HG03139 (cell line): ENCODE measurements around the gene NPDC1.

Source experiments
- ATAC-seq: cut with Tn5 transposase; IDR thresholded peaks from one replicate; pipeline ENCODE4 v1.9.1; 2021; ENCODE audit not compliant: unreplicated experiment

The NPDC1 gene

DNA sequence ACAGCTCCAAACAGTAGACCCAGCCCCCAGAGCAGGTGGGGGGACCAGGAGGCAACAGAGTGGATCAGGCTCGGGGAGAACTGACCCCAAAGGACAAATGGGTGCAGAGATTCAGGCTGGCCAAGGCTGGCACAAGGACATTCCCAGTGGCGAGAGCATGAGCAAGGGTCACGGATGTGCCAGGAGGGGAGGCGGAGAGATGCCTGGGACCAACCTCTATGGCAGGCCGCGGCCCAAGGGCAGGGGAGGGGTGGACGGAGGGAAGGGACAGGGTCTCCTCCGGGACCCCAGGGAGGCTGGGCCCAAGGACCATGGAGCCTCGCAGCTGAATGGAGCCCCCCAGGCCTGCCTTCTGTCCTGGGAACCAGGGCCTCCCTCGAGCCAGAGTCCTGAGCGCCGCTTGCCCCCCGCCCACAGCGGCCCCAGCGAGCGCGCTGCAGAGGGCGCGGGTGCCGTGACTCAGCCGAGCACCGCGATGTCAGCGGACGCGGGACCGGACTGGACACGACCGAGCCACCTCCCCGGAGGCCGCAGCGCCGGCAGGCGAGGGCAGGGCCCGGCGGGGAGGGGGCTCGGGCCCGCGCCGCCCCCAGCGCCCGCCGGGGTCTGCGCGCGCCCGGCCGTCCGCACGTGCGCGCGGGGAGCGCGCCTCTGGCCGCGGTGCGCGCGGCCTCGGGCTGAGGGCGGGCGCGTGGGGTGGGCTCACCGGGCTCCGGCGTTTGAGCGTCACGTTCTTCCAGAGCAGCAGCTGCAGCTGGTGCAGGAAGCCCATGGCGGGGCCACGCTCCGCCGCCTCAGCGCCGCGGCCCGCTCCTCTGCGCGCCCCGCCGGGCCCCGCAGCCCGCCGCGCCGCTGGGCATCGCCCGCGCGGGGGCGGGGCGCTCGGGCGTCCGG is 18.4 kb downstream of the NPDC1 start, which contains the start of gene ABCA2:
Gene ABCA2 (minus strand): TSS at position 869 of the 894 bp plus-strand sequence. CDS start 97 bp downstream, at position 772.
- no peak for ATAC-seq

DNA sequence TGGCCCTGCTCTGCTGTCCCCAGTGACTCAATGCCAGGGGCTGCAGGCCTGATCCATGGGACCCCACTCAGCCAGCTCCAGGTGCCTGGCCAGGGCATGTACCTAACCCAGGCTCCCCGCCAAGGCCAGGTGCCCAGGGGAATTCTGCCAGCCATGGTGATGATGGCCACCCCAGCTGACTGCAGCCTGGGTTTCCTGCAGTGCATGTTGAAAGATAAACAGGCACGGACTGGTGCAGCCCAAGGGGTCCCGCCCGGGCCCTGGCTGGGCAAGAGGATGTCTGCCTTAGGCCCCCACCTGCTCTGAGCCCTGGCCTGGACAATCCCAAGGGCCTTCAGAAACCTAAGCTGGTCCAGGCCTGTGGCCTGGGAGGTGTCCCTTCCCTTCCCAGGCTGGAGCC is 19.1 kb downstream of the NPDC1 start:
- ATAC-seq, result no peak

DNA sequence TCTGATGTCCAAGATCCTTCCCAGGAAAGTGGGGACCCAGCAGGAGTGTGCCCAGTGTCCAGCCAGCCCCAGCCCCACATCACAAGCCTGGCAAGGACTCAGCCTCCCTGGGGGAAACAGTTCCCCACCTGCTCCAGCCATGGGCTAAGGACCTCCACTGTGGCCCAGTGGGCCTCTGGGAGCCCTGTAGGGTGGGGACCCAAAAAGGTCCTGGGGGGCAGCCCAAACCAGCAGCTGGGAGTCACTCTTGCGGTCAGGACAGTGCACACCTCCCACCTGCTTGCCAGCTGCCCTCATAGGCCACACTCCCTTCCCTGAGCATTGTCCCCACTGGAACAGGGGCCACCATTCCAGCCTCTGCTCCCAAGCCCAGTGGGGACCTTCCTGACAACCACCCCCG is 19.6 kb downstream of the NPDC1 start:
- ATAC-seq, result no peak

DNA sequence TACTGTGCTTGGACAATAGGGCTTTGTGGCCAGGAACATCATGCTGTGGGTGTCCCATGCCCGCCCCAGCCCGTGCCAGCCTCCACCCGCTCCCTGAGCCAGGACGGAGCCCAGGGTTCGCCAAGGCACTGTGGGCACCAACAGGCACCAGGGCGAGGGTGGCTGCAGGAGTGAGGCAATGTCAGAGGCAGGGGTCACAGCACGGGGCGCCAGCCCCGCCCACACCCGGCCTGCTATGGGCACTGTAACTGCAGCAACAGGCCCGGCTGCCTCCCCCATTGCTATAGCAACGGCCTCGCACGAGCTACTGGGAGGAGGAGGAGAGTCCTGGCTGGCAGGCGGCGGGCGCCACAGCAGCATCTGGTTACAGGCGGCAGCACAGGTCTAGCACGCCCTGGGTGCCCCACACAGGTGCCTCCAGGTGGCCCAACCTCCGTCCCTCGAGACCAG is 20.4 kb downstream of the NPDC1 start:
- no peak for ATAC-seq

DNA sequence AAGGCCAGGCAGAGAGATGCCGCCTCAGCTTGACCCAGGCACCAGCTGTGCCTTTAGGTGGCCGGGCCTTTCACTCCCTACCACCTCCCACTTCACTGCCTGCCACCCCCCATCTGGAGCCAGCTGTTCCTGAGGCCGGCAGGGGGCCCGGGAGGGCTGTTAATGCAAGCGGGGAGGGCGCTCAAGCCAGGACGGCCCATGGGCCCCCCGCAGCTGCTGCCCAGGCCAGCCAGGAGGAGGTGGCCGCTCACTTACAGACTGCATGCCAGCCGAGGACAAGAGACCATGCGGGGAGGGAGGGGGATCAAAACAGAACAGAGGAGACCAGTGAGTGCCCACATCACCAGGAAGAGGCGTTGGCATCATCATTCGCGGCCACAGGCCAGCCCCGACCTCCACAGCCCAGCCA is 22.4 kb downstream of the NPDC1 start:
- no peak for ATAC-seq

DNA sequence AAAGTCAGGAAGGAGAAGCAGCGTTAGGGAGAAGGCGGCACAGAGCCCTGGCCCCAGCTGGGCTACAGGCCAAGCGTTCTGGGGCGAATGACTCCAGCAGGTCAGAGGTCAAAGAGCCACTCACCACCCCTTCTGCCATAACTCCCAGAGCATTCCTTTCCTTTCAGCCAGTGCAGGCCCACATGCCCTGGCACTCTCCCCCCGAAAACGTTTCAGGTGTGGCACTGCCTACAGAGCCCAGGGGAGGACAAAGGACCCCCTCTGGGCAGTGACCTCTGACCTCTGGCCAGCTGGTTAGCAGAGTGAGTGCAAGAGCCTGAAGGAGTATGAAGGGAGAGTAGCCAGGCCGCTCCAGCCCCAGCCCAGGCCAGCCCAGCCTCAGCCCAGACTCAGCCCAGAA is 22.8 kb downstream of the NPDC1 start:
- no peak for ATAC-seq

DNA sequence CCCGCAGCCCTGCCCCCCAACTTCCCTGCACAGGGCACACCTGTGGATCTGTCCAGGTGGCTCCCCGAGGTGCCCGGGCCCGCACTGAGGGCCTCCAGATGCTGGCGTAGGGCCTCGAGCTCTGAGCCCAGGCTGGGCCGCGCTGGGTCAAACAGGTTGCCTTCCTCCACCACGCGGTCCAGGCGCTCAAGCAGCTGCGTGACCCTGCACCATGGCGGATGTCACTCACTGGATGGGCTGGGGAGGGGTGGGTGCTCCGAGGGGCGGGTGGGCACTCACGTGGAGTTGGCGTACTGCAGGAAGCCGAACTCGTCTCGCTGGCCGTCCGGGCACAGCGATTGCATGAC is 23.3 kb downstream of the NPDC1 start:
- no peak for ATAC-seq

DNA sequence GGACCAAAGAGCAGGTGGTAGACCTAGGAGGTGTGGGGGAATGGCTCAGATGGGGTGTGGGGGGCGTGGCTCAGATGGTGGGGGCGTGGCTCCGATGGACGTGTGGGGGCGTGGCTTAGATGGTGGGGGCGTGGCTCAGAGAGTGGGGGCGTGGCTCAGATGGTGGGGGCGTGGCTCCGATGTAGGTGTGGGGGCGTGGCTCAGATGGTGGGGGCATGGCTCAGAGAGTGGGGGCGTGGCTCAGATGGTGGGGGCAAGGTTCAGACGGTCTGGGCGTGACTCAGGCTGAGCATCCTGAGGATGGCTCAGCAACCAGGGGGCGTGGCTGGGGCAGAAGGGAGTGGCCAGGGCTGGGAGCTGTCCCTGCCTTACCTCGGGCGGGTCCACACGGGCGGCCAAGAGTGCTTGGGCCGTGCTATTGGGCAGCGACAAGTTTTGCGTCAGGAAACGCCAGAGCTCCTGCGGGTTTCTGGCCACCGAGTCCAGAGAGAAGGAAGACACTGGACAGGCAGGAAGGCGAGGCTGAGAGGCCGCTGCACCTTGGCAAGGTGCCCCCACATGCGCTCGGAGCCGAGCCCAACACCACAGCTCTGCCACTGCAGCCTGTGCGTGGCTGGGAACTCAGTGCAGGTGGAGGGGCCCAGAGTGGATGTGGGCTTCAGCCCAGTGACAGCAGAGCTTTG is 23.9 kb downstream of the NPDC1 start:
- no peak for ATAC-seq

DNA sequence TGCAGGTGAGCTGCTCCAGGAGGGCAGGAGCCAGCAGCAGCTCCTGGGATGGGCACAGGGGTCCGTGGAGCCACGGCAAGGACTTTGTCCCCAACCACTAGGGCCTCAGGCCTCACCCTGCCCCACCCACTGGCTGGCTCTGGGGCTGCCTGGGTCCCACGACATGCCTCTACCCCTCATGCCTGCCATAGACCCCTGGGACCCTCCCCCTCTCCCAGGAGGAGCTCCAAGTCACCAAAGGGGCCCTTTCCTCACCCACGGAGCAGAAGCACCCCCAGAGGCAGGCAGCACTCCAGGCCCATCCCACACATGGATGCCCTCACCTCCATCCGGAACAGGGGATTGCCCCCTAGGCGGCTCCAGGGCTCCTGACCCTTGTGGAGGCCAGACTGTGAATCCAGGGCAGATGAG is 24.4 kb downstream of the NPDC1 start:
- ATAC-seq, result no peak

DNA sequence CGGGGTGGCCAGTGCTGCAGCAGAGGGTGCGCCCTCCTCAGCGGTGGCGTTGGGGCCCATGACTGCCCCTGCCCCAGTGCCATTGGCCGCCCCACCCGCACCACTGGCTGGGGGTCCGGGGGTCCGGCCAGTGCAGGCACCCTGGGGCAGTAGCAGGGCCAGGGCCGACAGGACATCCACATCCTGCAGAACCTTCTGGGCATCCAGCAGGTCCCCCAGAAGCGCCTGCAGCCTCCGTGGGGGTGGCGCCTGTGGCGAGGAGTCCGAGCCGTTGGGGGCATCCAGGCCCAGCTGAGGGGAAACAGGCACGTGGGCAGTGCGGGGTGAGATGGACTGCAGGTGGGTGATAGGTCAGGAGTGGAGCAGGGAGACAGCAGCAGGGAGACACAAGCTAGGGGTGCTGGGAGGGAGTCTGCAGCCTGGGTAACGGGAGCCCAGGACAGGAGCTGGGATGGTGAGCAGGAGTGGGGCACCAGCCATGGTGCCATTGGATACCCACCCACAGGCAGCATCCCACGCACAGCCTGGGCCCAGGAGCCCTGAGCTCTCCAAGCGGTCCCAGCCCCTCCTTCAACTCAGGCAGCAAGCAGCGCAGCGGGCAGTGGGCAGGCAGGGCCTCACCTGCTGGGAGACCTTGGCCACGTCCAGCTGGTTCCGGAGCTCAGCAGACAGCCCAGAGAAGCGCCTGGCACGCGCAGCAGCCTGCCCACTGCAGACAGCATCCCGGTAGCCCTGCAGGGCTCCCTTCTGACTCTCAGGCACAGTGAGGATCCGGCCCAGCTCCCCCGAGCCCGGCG is 25.0 kb downstream of the NPDC1 start:
- no peak for ATAC-seq

DNA sequence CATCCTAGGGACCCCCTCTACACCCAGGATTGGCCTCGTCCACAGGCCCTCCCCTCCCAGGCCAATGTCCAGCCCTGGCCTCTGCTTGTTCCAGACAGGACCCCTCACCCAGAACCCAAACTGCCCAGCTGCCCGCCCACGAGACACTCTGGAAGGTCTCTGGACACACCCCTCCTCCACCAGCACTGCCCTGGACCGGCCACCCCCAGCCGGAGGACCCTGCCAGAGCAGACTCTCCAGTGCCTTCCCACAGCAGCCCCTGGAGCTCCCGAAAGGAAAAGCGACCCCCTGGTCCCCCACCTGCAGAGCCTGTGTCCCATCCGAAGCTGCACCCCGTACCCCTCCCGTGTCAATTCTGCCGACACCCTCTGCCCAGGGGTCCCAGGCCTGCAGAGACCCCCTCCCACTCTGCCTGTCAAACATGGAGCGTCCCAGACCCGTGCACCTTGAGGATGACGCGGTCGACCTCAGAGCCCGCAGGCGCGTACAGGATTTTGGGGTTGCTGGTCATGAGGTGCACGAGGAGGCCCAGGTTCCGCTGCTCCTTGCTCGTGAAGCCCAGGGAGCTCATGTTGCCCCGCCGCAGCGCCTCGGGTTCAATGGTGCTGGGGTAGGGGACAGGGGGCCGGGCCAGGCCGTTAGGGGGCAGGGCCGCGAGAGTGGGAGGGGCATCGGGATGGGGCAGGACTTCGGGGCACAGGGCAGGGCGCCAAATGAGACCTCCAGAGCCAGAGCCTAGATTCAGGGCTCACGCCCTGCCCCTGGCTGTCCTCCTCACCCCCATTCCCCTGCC is 25.9 kb downstream of the NPDC1 start:
- ATAC-seq, result no peak

DNA sequence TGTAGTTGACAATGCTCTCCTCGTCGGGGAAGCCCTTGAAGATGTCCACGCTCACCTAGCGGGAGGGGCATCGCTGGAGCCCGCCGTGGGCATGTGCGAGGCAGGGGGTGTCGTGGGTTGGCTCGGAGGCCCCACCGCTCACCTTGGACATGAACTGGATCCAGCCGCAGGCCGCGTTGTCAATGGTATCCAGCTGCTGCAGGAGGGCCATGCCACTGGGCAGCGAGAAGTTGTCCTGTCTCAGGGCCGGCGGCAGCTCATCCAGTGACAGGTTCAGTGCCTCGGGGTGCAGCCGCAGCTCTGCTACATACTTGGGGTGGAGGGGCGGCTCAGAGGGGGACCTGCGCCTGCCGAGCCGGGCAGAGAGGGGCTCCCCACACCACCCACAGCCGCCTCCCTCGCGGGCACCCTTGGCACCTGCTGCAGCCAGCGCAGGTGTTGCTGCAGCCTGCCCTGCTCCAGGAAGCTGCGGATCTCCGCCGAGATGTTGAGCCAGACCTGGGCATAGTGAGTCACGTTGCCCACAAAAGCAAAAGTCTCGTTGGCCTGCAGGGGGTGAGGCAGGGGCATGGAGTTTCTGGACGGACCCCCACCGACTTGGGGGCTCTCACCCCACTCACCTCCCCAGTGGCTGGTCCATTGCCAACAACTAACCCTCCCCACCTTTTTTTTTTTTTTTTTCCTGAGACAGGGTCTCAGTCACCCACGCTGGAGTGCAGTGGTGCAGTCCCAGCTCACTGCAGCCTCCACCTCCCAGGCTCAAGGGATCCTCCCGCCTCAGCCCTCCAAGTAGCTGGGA is 27.0 kb downstream of the NPDC1 start:
- ATAC-seq, result no peak

DNA sequence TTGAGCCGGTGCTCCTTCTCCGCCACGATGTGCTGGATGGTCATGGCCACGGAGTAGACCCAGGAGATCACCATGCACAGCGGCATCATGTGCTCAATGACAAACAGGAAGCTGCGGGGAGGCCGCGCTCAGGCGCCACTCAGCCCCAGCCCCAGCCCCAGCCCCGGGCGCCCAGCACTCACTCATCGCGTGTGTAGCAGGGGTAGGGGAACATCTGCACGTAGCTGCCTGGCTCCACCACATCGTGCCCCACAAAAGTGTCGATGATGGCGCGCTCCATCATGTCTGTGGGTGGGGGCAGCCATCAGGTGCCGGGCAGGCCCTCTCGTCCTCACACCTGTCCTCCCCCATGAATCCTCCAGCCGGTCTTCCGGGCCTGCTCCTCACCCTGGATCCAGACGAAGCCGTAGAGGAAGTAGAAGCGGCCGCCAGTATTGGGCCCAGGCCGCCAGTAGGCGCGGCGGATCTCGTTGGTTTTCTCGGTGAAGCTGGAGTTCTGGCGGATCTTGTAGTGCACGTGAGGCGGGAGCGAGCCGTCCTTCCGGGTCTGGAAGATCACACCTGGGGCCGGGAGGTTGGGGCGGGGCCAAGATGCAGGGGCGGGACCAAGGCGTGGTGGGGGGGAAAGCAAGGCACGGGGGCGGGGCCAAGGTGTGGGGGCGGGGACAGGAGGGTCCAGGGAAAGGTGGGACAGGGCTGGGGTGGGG is 28.0 kb downstream of the NPDC1 start:
- no peak for ATAC-seq

DNA sequence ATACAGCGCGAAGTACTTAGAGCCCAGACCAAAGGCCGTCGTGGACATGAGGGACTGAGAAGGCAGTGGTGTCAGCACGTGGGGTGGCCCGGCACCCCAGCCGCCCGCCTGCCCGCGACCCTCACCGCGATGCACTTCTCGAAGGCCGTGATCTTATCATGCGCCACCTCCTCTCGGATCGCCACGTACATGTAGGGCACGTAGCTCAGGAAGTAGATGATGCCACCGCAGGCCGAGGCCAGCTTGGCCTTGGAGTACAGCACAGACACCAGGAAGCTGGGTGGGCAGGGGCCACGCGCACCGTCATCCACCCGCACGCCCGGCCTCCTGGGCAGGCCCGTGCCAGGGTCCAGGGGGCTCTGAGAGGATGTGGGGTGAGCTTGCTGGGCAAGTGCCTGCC is 28.9 kb downstream of the NPDC1 start:
- ATAC-seq, result no peak

DNA sequence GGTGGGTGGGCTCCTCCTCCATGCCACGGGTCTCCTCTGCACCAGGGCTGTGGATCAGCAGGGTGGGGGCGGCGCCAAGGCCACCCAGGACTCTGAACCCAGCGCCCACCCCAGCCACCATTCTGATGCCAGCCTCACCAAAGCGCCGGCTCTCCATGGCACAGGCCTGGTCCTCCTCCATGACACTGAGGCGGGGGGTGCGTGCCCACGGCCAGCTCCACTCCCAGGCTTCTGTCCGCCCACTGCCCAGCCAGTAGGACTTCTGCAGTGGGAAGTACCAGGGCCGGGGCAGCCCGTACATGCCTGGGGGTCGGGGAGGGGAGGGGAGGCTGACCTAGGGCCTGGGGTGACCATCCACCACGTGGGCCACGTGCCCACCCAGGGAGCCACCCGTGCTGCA is 29.5 kb downstream of the NPDC1 start:
- no peak for ATAC-seq

DNA sequence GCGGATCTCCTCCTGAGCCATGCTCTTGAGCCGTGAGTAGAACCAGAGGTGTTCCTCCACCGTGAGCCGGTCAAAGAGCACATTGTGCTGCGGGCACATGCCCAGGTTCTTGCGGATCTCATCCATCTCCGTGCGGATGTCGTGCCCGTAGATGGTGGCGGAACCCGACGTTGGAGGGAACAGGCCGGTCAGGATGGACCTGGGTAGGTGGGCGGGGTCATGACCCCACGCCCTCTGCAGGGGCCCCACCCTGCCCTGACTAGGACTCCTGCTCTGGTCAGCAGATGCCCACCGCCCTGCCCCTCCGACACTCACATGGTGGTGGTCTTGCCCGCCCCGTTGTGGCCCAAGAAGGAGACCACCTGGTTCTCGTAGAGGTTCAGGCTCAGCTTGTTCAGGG is 30.0 kb downstream of the NPDC1 start:
- no peak for ATAC-seq

DNA sequence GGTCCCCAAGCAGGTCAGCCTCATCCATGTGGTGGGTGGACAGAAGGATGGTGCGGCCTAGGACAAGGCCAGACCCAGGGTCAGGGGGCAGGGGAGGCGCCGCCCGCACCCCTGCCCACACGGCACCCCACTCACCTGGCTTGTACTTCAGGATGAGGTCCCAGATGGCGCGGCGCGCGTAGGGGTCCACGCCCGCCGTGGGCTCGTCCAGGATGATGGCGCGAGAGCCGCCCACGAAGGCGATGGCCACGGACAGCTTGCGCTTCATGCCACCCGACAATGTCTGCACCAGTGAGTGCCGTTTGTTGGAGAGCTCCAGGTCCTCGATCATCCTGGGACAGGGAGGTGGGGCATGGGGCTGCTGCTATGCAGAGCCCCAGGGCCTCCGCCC is 30.4 kb downstream of the NPDC1 start:
- ATAC-seq, result no peak

DNA sequence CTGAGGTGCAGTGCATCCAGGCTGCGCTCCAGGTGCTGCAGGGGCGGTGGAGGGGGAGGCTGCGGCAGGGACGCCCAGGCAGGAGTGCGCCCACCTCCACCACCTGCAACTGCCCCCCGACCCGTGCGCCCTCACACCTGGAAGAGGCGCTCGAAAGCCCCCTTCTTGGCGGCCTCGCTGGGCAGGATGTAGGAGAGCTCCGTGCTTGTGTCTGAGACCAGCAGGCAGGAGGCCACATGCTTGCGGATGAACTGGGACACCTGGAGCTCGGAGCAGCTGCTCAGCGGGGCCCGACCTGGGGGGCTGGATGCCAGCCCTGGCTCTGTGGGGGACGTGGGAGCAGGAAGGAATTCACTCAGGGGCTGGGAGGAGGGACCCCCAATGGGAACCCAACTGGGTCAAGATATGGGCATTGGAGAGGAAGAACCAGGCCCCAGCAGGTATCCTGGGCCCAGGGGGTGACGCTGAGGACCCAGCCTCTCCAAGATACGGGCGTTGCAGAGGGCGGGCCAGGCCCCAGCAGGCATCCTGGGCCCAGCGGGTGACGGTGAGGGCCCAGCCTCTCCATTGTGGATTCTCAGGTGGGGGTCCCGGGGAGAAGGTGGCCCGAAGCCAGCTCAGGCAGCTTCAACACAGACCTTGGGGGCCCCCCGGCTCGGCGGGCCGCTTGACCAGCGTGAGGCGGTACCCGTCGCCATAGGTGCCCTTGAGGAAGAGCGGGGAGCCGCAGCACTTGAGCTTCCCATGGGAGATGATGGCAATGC is 31.0 kb downstream of the NPDC1 start:
- ATAC-seq, result no peak

DNA sequence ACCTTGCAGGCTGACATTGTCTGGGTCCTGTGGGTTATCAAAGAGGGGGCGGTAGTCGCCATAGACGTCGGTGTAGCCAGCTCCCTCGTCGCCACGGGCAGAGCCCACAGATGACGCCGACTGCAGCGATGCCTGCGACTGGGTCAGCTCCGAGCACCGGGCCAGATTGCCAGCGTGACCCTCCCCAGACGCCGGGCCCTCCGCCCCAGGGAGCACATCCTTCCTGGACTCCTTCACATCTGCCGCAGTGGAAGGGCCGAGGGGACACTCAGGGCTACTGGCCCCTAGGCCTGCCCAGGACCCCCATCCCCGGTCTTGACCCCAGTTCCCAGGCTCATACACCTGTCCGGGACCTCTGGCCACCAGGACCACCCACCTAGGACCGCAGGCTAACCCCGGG is 31.8 kb downstream of the NPDC1 start:
- no peak for ATAC-seq
